ENCODE data around the gene EPG5.

The EPG5 gene

GRCh38 chr18:45910405-45911023 is 56.6 kb downstream of the EPG5 start:
- peak; percentile 6 to 51 for DNase-seq

GRCh38 chr18:45901654-45902210 is 65.4 kb downstream of the EPG5 start:
- DNase-seq, result no peak

- DNase-seq, result no peak
Measured at GRCh38 chr18:45900623-45901022, 66.5 kb downstream of the EPG5 start.

- DNase-seq, result no peak
Measured at GRCh38 chr18:45896991-45897390, 70.1 kb downstream of the EPG5 start.

- DNase-seq, result no peak
Measured at GRCh38 chr18:45896452-45896851, 70.7 kb downstream of the EPG5 start.

- DNase-seq, result no peak
Measured at GRCh38 chr18:45895339-45895738, 71.8 kb downstream of the EPG5 start.

- DNase-seq, result no peak
Measured at GRCh38 chr18:45894818-45895217, 72.3 kb downstream of the EPG5 start.

GRCh38 chr18:45891806-45892205 is 75.3 kb downstream of the EPG5 start:
- DNase-seq, result no peak

- no peak for DNase-seq
Measured at GRCh38 chr18:45890606-45891005, 76.5 kb downstream of the EPG5 start.

GRCh38 chr18:45889419-45890064 is 77.6 kb downstream of the EPG5 start:
- DNase-seq, result no peak

GRCh38 chr18:45887585-45887984 is 79.5 kb downstream of the EPG5 start:
- no peak for DNase-seq

- DNase-seq, result no peak
Measured at GRCh38 chr18:45880876-45881558, 86.1 kb downstream of the EPG5 start.

- peak in 1 of 2 experiments; percentile 58 for DNase-seq
Measured at GRCh38 chr18:45879681-45880655, 87.2 kb downstream of the EPG5 start.

GRCh38 chr18:45877403-45877802 is 89.7 kb downstream of the EPG5 start:
- no peak for DNase-seq

GRCh38 chr18:45876161-45876560 is 91.0 kb downstream of the EPG5 start:
- DNase-seq, result no peak

- DNase-seq, result no peak
Measured at GRCh38 chr18:45874491-45875184, 92.5 kb downstream of the EPG5 start.

- no peak for DNase-seq
Measured at GRCh38 chr18:45871431-45872084, 95.6 kb downstream of the EPG5 start.

- DNase-seq, result no peak
Measured at GRCh38 chr18:45870419-45870818, 96.7 kb downstream of the EPG5 start.

- DNase-seq, result no peak
Measured at GRCh38 chr18:45865466-45865865, 101.7 kb downstream of the EPG5 start.

- no peak for DNase-seq
Measured at GRCh38 chr18:45864081-45864480, 103.0 kb downstream of the EPG5 start.

GRCh38 chr18:45863469-45863868 is 103.7 kb downstream of the EPG5 start:
- no peak for DNase-seq

- no peak for DNase-seq
Measured at GRCh38 chr18:45861926-45862325, 105.2 kb downstream of the EPG5 start.

Measured in NCI-H524 (cell line).